Measurements from ENCODE around the gene PATJ.
"Not testable (repeated sequence)": the region's sequence is repeated elsewhere in the genome, so short reads cannot be mapped to it uniquely, and the experiment has no call there.

PATJ gene

GRCh38 chr1:61779231-61779630 is 37.0 kb downstream of the PATJ start:
- Mint-ChIP-seq H3K27ac (no peak overlapping the region), H3K36me3 (ENCODE audit: low read depth) (peaks cover 18% of the 10 kb centered on the region), H3K9me3 (no peaks in the 10 kb centered on the region), H3K4me1 (ENCODE audit: low read depth) (peaks cover 32% of the 10 kb centered on the region), H3K27me3 (ENCODE audit: low read depth) (no peaks in the 10 kb centered on the region), H3K4me3 (no peak overlapping the region)

GRCh38 chr1:61781151-61781550 is 38.9 kb downstream of the PATJ start:
- Mint-ChIP-seq H3K27ac (peak overlapping the region; percentile 61), H3K9me3 (no peaks in the 10 kb centered on the region), H3K27me3 (ENCODE audit: low read depth) (no peaks in the 10 kb centered on the region), H3K4me1 (ENCODE audit: low read depth) (peaks cover 37% of the 10 kb centered on the region), H3K4me3 (no peak overlapping the region), H3K36me3 (ENCODE audit: low read depth) (peaks cover 16% of the 10 kb centered on the region)

- H3K4me3 Mint-ChIP-seq = peak overlapping the region; percentile 75
- no peaks in the 10 kb centered on the region for H3K9me3 Mint-ChIP-seq
- H3K27ac Mint-ChIP-seq = peak overlapping the region; percentile 90
- no peaks in the 10 kb centered on the region for H3K27me3 Mint-ChIP-seq (ENCODE audit: low read depth)
- peaks cover 38% of the 10 kb centered on the region for H3K4me1 Mint-ChIP-seq (ENCODE audit: low read depth)
- peaks cover 25% of the 10 kb centered on the region for H3K36me3 Mint-ChIP-seq (ENCODE audit: low read depth)
Observed at GRCh38 chr1:61782771-61783170, 40.5 kb downstream of the PATJ start.

- Mint-ChIP-seq H3K36me3 (ENCODE audit: low read depth) (peaks cover 25% of the 10 kb centered on the region), H3K27me3 (ENCODE audit: low read depth) (no peaks in the 10 kb centered on the region), H3K27ac (no peak overlapping the region), H3K4me1 (ENCODE audit: low read depth) (peaks cover 33% of the 10 kb centered on the region), H3K9me3 (no peaks in the 10 kb centered on the region), H3K4me3 (no peak overlapping the region)
Observed at GRCh38 chr1:61784726-61785125, 42.4 kb downstream of the PATJ start.

- H3K9me3 Mint-ChIP-seq = no peaks in the 10 kb centered on the region
- no peak overlapping the region for H3K27ac Mint-ChIP-seq
- no peak overlapping the region for H3K4me3 Mint-ChIP-seq
- H3K27me3 Mint-ChIP-seq (ENCODE audit: low read depth) = no peaks in the 10 kb centered on the region
- peaks cover 32% of the 10 kb centered on the region for H3K36me3 Mint-ChIP-seq (ENCODE audit: low read depth)
- H3K4me1 Mint-ChIP-seq (ENCODE audit: low read depth) = peaks cover 1% of the 10 kb centered on the region
Observed at GRCh38 chr1:61790837-61791236, 48.6 kb downstream of the PATJ start.

GRCh38 chr1:61797045-61797755 is 54.9 kb downstream of the PATJ start:
- Mint-ChIP-seq H3K4me3 (no peak overlapping the region), H3K27me3 (ENCODE audit: low read depth) (no peaks in the 10 kb centered on the region), H3K27ac (no peak overlapping the region), H3K36me3 (ENCODE audit: low read depth) (peaks cover 34% of the 10 kb centered on the region), H3K4me1 (ENCODE audit: low read depth) (peaks cover 7% of the 10 kb centered on the region), H3K9me3 (peaks cover 8% of the 10 kb centered on the region)

- H3K9me3 Mint-ChIP-seq = not testable (repeated sequence)
- H3K36me3 Mint-ChIP-seq (ENCODE audit: low read depth) = peaks cover 27% of the 10 kb centered on the region
Observed at GRCh38 chr1:61801047-61801446, 58.8 kb downstream of the PATJ start.

GRCh38 chr1:61807606-61808140 is 65.4 kb downstream of the PATJ start:
- peaks cover 1% of the 10 kb centered on the region for H3K4me1 Mint-ChIP-seq (ENCODE audit: low read depth)

More at GRCh38 chr1:61801047-61801446, 58.8 kb downstream of the PATJ start:
- H3K4me1 Mint-ChIP-seq (ENCODE audit: low read depth); H3K27me3 Mint-ChIP-seq (ENCODE audit: low read depth); H3K27ac Mint-ChIP-seq; H3K4me3 Mint-ChIP-seq: not testable (repeated sequence)

GRCh38 chr1:61808321-61808720 is 66.0 kb downstream of the PATJ start:
- Mint-ChIP-seq H3K27ac (no peak overlapping the region), H3K9me3 (no peaks in the 10 kb centered on the region), H3K4me1 (ENCODE audit: low read depth) (peaks cover 1% of the 10 kb centered on the region), H3K36me3 (ENCODE audit: low read depth) (peaks cover 8% of the 10 kb centered on the region), H3K4me3 (no peak overlapping the region), H3K27me3 (ENCODE audit: low read depth) (no peaks in the 10 kb centered on the region)

More at GRCh38 chr1:61807606-61808140, 65.4 kb downstream of the PATJ start:
- H3K27me3 Mint-ChIP-seq (ENCODE audit: low read depth) = no peaks in the 10 kb centered on the region
- no peak overlapping the region for H3K4me3 Mint-ChIP-seq
- no peak overlapping the region for H3K27ac Mint-ChIP-seq
- peaks cover 8% of the 10 kb centered on the region for H3K36me3 Mint-ChIP-seq (ENCODE audit: low read depth)
- H3K9me3 Mint-ChIP-seq = no peaks in the 10 kb centered on the region

GRCh38 chr1:61808968-61809367 is 66.7 kb downstream of the PATJ start:
- peaks cover 8% of the 10 kb centered on the region for H3K36me3 Mint-ChIP-seq (ENCODE audit: low read depth)
- no peaks in the 10 kb centered on the region for H3K27me3 Mint-ChIP-seq (ENCODE audit: low read depth)
- no peak overlapping the region for H3K27ac Mint-ChIP-seq
- H3K4me3 Mint-ChIP-seq = no peak overlapping the region
- no peaks in the 10 kb centered on the region for H3K4me1 Mint-ChIP-seq (ENCODE audit: low read depth)
- H3K9me3 Mint-ChIP-seq = no peaks in the 10 kb centered on the region

- H3K4me1 Mint-ChIP-seq (ENCODE audit: low read depth) = no peaks in the 10 kb centered on the region
- H3K4me3 Mint-ChIP-seq = no peak overlapping the region
- H3K27ac Mint-ChIP-seq = no peak overlapping the region
- peaks cover 4% of the 10 kb centered on the region for H3K36me3 Mint-ChIP-seq (ENCODE audit: low read depth)
- H3K27me3 Mint-ChIP-seq (ENCODE audit: low read depth) = no peaks in the 10 kb centered on the region
- H3K9me3 Mint-ChIP-seq = no peaks in the 10 kb centered on the region
Observed at GRCh38 chr1:61812916-61813315, 70.6 kb downstream of the PATJ start.

GRCh38 chr1:61816191-61816590 is 73.9 kb downstream of the PATJ start:
- H3K27ac Mint-ChIP-seq = no peak overlapping the region
- peaks cover 5% of the 10 kb centered on the region for H3K36me3 Mint-ChIP-seq (ENCODE audit: low read depth)
- no peak overlapping the region for H3K4me3 Mint-ChIP-seq
- no peaks in the 10 kb centered on the region for H3K27me3 Mint-ChIP-seq (ENCODE audit: low read depth)
- peaks cover 1% of the 10 kb centered on the region for H3K4me1 Mint-ChIP-seq (ENCODE audit: low read depth)
- no peaks in the 10 kb centered on the region for H3K9me3 Mint-ChIP-seq

- H3K4me1 Mint-ChIP-seq (ENCODE audit: low read depth) = peaks cover 1% of the 10 kb centered on the region
- H3K27me3 Mint-ChIP-seq (ENCODE audit: low read depth) = no peaks in the 10 kb centered on the region
- no peak overlapping the region for H3K27ac Mint-ChIP-seq
- no peak overlapping the region for H3K4me3 Mint-ChIP-seq
- H3K9me3 Mint-ChIP-seq = no peaks in the 10 kb centered on the region
- H3K36me3 Mint-ChIP-seq (ENCODE audit: low read depth) = peaks cover 25% of the 10 kb centered on the region
Observed at GRCh38 chr1:61818992-61819391, 76.7 kb downstream of the PATJ start.

- Mint-ChIP-seq H3K27ac (no peak overlapping the region), H3K36me3 (ENCODE audit: low read depth) (peaks cover 27% of the 10 kb centered on the region), H3K4me1 (ENCODE audit: low read depth) (peaks cover 1% of the 10 kb centered on the region), H3K27me3 (ENCODE audit: low read depth) (no peaks in the 10 kb centered on the region), H3K9me3 (no peaks in the 10 kb centered on the region), H3K4me3 (no peak overlapping the region)
Observed at GRCh38 chr1:61819421-61819820, 77.1 kb downstream of the PATJ start.

GRCh38 chr1:61825393-61825792 is 83.1 kb downstream of the PATJ start:
- Mint-ChIP-seq H3K27me3 (ENCODE audit: low read depth) (no peaks in the 10 kb centered on the region), H3K4me1 (ENCODE audit: low read depth) (peaks cover 1% of the 10 kb centered on the region), H3K36me3 (ENCODE audit: low read depth) (peaks cover 48% of the 10 kb centered on the region), H3K4me3 (no peak overlapping the region), H3K9me3 (no peaks in the 10 kb centered on the region), H3K27ac (no peak overlapping the region)
